Neural cell (in vitro differentiated cells): ENCODE results near the gene WWC1. TPM values are rescaled to one million over a fixed set of nuclear protein-coding genes. Genes with fewer than 3 reads are reported as not detected.

ENCODE experiments used
- H2AFZ ChIP-seq: fragments of 200-600, 300-800 bp; sonication (generic), shearing (Covaris generic); 2 replicates; pipeline ENCODE4 v1.6.0; 2014; ENCODE audit warnings: low read depth, mild to moderate bottlenecking, antibody characterized with exemption, low read length, moderate library complexity
- H3F3A ChIP-seq: fragments of 200-600 bp; shearing (Covaris generic); 2 replicates; pipeline ENCODE4 v1.6.1; 2016; ENCODE audit warnings: mild to moderate bottlenecking, moderate library complexity, mixed read lengths, antibody characterized with exemption, low read length; ENCODE audit not compliant: insufficient read depth, poor library complexity, severe bottlenecking
- H3K27ac ChIP-seq: fragments of 200-600, 300-800 bp; sonication (generic), shearing (Covaris generic); 2 replicates; pipeline ENCODE4 v1.5.1; 2014; ENCODE audit warnings: mild to moderate bottlenecking, low read length, moderate library complexity
- H3K27me3 ChIP-seq: fragments of 300-800, 200-600 bp; sonication (generic), shearing (Covaris generic); 2 replicates; pipeline ENCODE4 v1.6.0; 2014; ENCODE audit warnings: mild to moderate bottlenecking, low read depth, low read length, moderate library complexity; ENCODE audit not compliant: insufficient read depth
- H3K36me3 ChIP-seq: fragments of 300-800, 200-600 bp; sonication (generic), shearing (Covaris generic); 2 replicates; pipeline ENCODE4 v1.5.1; 2014; ENCODE audit warnings: mild to moderate bottlenecking, antibody characterized with exemption, low read length, moderate library complexity; ENCODE audit not compliant: insufficient read depth
- H3K4me2 ChIP-seq: fragments of 300-800, 200-600 bp; sonication (generic), shearing (Covaris generic); 2 replicates; pipeline ENCODE4 v1.6.0; 2014; ENCODE audit warnings: mild to moderate bottlenecking, low read length
- H3K4me3 ChIP-seq: fragments of 300-800, 200-600 bp; sonication (generic), shearing (Covaris generic); 2 replicates; pipeline ENCODE4 v1.5.1; 2014; ENCODE audit warnings: mild to moderate bottlenecking, low read length, moderate library complexity
- H3K79me2 ChIP-seq: fragments of 200-600 bp; shearing (Covaris generic); replicated peaks from 2 replicates; pipeline ENCODE4 v1.6.0; 2014; ENCODE audit warnings: mild to moderate bottlenecking, low read length, moderate library complexity; ENCODE audit not compliant: insufficient read depth
- H3K9ac ChIP-seq: fragments of 300-800, 200-600 bp; sonication (generic), shearing (Covaris generic); 2 replicates; pipeline ENCODE4 v1.6.1; 2016; ENCODE audit warnings: mild to moderate bottlenecking, low read length, mixed read lengths
- H3K9me2 ChIP-seq: fragments of 200-600 bp; shearing (Covaris generic); 2 replicates; pipeline ENCODE4 v1.6.1; 2016; ENCODE audit warnings: mild to moderate bottlenecking, low read length, mixed read lengths; ENCODE audit not compliant: insufficient read depth
- H3K9me3 ChIP-seq: fragments of 200-600, 300-800 bp; sonication (generic), shearing (Covaris generic); 2 replicates; pipeline ENCODE4 v1.6.1; 2016; ENCODE audit warnings: mild to moderate bottlenecking, mixed run types, low read length, moderate library complexity, mixed read lengths
- H4K20me1 ChIP-seq: fragments of 200-600 bp; shearing (Covaris generic); 2 replicates; pipeline ENCODE4 v1.6.1; 2016; ENCODE audit warnings: mild to moderate bottlenecking, mixed run types; ENCODE audit not compliant: insufficient read depth
- CTCF ChIP-seq: fragments of 450-650 bp; IDR thresholded peaks from 2 replicates; pipeline ENCODE4 v1.5.1; 2014; ENCODE audit warnings: antibody characterized with exemption, mild to moderate bottlenecking, moderate library complexity; ENCODE audit not compliant: poor library complexity, severe bottlenecking
- EP300 ChIP-seq: fragments of 450-650 bp; conservative IDR thresholded peaks from 2 replicates; pipeline ENCODE4 v1.6.1; 2014; ENCODE audit warnings: antibody characterized with exemption, mild to moderate bottlenecking, moderate library complexity; ENCODE audit not compliant: poor library complexity, severe bottlenecking
- EZH2 ChIP-seq: fragments of 200-600, 300-800 bp; shearing (Covaris generic), sonication (generic); IDR thresholded peaks from 2 replicates; pipeline ENCODE4 v1.6.1; 2014; ENCODE audit warnings: antibody characterized with exemption, low read length, borderline replicate concordance, mild to moderate bottlenecking; ENCODE audit not compliant: insufficient read depth, poor library complexity, severe bottlenecking
- MXI1 ChIP-seq: fragments of 450-650 bp; conservative IDR thresholded peaks from 2 replicates; pipeline ENCODE4 v1.6.1; 2014; ENCODE audit warnings: antibody characterized with exemption, mild to moderate bottlenecking; ENCODE audit not compliant: poor library complexity, severe bottlenecking
- POLR2AphosphoS5 ChIP-seq: IDR thresholded peaks from 2 replicates; pipeline ENCODE4 v1.6.1; 2012
- RAD21 ChIP-seq: fragments of 450-650 bp; conservative IDR thresholded peaks from 2 replicates; pipeline ENCODE4 v1.6.1; 2014; ENCODE audit warnings: antibody characterized with exemption, mild to moderate bottlenecking, moderate library complexity
- REST ChIP-seq: IDR thresholded peaks from 2 replicates; pipeline ENCODE4 v1.6.1; 2012; ENCODE audit warnings: borderline replicate concordance
- SMC3 ChIP-seq: fragments of 450-650 bp; conservative IDR thresholded peaks from 2 replicates; pipeline ENCODE4 v1.6.1; 2014; ENCODE audit warnings: antibody characterized with exemption, mild to moderate bottlenecking, moderate library complexity; ENCODE audit not compliant: poor library complexity
- TAF1 ChIP-seq: IDR thresholded peaks from 2 replicates; pipeline ENCODE4 v1.6.1; 2012; ENCODE audit warnings: low read depth
- polyA plus RNA-seq: library from polyadenylated mRNA; depleted of rRNA; stranded (reverse); fragments of >200 nt; gene quantifications from 2 replicates; pipeline ENCODE4 v1.2.3, GENCODE V29; 2014

The WWC1 gene
- polyA plus RNA-seq, 1 donor from 2014 or later: 0.97 TPM

- Histone ChIP-seq H3K27me3 (no peaks in the 10 kb centered on the region), H3K9me2 (no peaks in the 10 kb centered on the region), H3K9me3 (no peaks in the 10 kb centered on the region), H3K4me3 (no peak overlapping the region), H3K27ac (no peak overlapping the region), H3K36me3 (no peaks in the 10 kb centered on the region), H4K20me1 (no peaks in the 10 kb centered on the region), H3K79me2 (no peaks in the 10 kb centered on the region), H2AFZ (no peak overlapping the region), H3K9ac (no peak overlapping the region), H3K4me2 (no peak overlapping the region), H3F3A (no peaks in the 10 kb centered on the region)
- no peak for TF ChIP-seq EP300
- no peak for TF ChIP-seq MXI1
- no peak for TF ChIP-seq POLR2AphosphoS5
- TF ChIP-seq EZH2: no peak
- TF ChIP-seq RAD21: no peak
- TF ChIP-seq CTCF: no peak
- TF ChIP-seq TAF1: no peak
- TF ChIP-seq REST: no peak
- no peak for TF ChIP-seq SMC3
These were observed 50.8 kb downstream of the WWC1 start for GRCh38 chr5:168342151-168342825.

GRCh38 chr5:168342985-168343384 is 51.5 kb downstream of the WWC1 start:
- H3K4me3 ChIP-seq: no peak overlapping the region
- no peaks in the 10 kb centered on the region for H3K36me3 ChIP-seq
- no peak overlapping the region for H3K4me2 ChIP-seq
- no peaks in the 10 kb centered on the region for H3K9me3 ChIP-seq
- no peak overlapping the region for H3K27ac ChIP-seq
- H4K20me1 ChIP-seq: no peaks in the 10 kb centered on the region
- H3K9me2 ChIP-seq: no peaks in the 10 kb centered on the region
- no peaks in the 10 kb centered on the region for H3K79me2 ChIP-seq
- H3K27me3 ChIP-seq: no peaks in the 10 kb centered on the region
- no peaks in the 10 kb centered on the region for H3F3A ChIP-seq
- TF ChIP-seq EP300 (no peak), CTCF (no peak), RAD21 (no peak), REST (no peak), SMC3 (no peak), MXI1 (no peak), TAF1 (no peak), POLR2AphosphoS5 (no peak), EZH2 (no peak)
- H3K9ac ChIP-seq: no peak overlapping the region
- no peak overlapping the region for H2AFZ ChIP-seq
